Adrenal gland (tissue), 5 donors: ENCODE measurements around the gene ALX3.
A peak's percentile ranks its signal among the peaks of the same experiment; 100 is the strongest.

Experiments used
- POLR2A ChIP-seq, 2 donors: fragments of 450-650 bp; IDR thresholded peaks; one replicate each; pipeline ENCODE4 v1.6.1; 2017; ENCODE audit warnings: antibody characterized with exemption in 2 of 2, mild to moderate bottlenecking in 2 of 2, moderate library complexity in 1 of 2
- TF ChIP-seq, protein P1 (sequence below), 6 experiments: fragments of 450-650 bp in 4 of 6; fragments of 200-600 bp in 2 of 6; sonication (generic) in 1 of 6; IDR thresholded peaks; 1 replicate in 5 of 6; 2 replicates in 1 of 6; pipeline versions ENCODE4 v1.5.1 to v1.8.0; 2016 to 2021; ENCODE audit warnings: antibody characterized with exemption in 6 of 6, mild to moderate bottlenecking in 2 of 6, moderate library complexity in 1 of 6
- donor health status: DM: no; HTN: no; CAD: no.

DNA sequence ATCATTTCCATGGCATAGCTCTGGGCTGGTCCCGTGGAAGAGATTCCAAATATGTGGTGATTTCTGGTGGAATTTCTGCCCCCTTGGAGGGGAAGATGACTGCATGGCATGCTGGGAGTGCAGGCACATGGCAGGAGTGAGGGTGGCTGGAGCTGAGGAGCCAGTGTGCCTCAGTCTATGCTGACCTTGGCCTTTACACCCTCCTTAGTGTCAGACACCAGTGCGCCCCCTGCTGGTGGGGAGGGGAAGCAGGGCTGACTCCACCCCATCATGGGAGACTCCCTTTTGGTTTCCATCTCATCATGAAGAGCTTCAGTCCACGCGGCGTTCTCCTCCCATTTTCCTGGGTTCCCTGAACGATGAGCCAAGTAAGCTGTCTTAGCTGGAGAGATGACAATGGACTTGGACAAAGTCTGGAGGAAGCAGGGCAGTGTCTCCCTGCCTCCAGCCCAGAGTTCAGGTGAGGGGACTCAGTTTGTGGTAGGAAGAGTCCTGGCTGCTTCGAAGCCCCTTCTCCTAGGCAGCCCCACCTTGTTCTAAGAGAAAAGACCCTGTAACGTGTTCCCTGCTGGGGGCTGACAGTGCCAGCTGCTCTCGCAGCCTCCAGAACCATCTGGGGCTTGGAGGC is 10.3 kb downstream of the ALX3 start:
- TF ChIP-seq POLR2A (IDR thresholded peaks at IDR 0.05): no peak
- TF ChIP-seq, protein P1, sequence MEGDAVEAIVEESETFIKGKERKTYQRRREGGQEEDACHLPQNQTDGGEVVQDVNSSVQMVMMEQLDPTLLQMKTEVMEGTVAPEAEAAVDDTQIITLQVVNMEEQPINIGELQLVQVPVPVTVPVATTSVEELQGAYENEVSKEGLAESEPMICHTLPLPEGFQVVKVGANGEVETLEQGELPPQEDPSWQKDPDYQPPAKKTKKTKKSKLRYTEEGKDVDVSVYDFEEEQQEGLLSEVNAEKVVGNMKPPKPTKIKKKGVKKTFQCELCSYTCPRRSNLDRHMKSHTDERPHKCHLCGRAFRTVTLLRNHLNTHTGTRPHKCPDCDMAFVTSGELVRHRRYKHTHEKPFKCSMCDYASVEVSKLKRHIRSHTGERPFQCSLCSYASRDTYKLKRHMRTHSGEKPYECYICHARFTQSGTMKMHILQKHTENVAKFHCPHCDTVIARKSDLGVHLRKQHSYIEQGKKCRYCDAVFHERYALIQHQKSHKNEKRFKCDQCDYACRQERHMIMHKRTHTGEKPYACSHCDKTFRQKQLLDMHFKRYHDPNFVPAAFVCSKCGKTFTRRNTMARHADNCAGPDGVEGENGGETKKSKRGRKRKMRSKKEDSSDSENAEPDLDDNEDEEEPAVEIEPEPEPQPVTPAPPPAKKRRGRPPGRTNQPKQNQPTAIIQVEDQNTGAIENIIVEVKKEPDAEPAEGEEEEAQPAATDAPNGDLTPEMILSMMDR (IDR thresholded peaks at IDR 0.05): peak; percentile 14 to 54 (median 45)
